Colonic mucosa (tissue), 4 donors: Measurements from ENCODE around the gene DMD. TPM values are rescaled to one million over a fixed set of nuclear protein-coding genes. Genes with fewer than 3 reads are reported as not detected.

ENCODE experiments used
- DNase-seq: peaks from one replicate; pipeline ENCODE4 v3.0.0-alpha.2; 2020
- H3K27ac ChIP-seq: fragments of 200-600 bp; one replicate; pipeline ENCODE4 v1.8.0; 2021
- H3K27me3 ChIP-seq: fragments of 200-600 bp; one replicate; pipeline ENCODE4 v1.8.0; 2021
- H3K36me3 ChIP-seq: fragments of 200-600 bp; one replicate; pipeline ENCODE4 v1.8.0; 2021
- H3K4me1 ChIP-seq: fragments of 200-600 bp; one replicate; pipeline ENCODE4 v1.8.0; 2021; ENCODE audit warnings: mild to moderate bottlenecking
- H3K4me3 ChIP-seq: fragments of 200-600 bp; one replicate; pipeline ENCODE4 v1.8.0; 2021
- H3K9ac ChIP-seq, 2 donors: one replicate each; pipeline ENCODE4 v1.7.0; 2013; ENCODE audit warnings: control low read depth in 2 of 2, low read depth in 2 of 2, low read length in 2 of 2
- H3K9me3 ChIP-seq: fragments of 200-600 bp; one replicate; pipeline ENCODE4 v1.8.0; 2021
- intact Hi-C: fragments of 100-400 bp; cut with DNase I; formaldehyde crosslinking; loops from one replicate; pipeline ENCODE4 v1.14.1; 2022
- total RNA-seq, 2 donors: library from RNA; stranded (reverse); fragmentation: NEBNext Ultra II Directional in 1 of 2; extraction: Animal tissue kit (Norgen Biotek cat#: 25700) in 1 of 2; gene quantifications; one replicate each; pipeline ENCODE4 v1.2.1, GENCODE V29; 2021
- TF ChIP-seq, protein P1 (sequence below): fragments of 200-600 bp; IDR thresholded peaks from one replicate; pipeline ENCODE4 v1.8.0; 2022; ENCODE audit warnings: antibody characterized with exemption, mild to moderate bottlenecking
- donor health status: healthy.
- donor health status: DM: no; HTN: no; CAD: no.
- donor health status: DM: no; HTN: no; CAD: no.

The DMD gene
- total RNA-seq, 2 donors from 2014 or later, result 7.3 to 24.5 TPM

DNA sequence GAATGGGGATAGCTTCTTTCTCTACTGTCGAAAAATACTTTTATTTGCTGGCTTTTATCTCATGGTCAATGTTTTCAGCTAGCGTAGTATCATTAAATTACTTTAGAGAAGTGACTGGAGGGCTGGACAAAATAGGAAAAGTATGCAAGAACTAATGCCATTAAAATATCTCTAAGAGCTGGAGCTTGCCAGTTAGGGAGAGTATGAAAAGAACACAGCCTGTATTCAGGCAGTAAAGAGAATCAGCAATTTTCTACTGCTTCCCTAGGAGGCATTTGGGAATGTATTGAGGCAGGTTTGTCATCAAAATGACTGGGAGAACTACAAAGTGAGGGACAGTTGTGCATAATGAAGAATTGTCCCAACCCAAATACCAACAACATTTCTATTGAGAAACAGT is 2096.5 kb downstream of the DMD start:
- Histone ChIP-seq H3K36me3 (no peaks in the 10 kb centered on the region), H3K27me3 (no peaks in the 10 kb centered on the region), H3K4me1 (no peaks in the 10 kb centered on the region), H3K9me3 (no peaks in the 10 kb centered on the region), H3K27ac (no peak overlapping the region), H3K4me3 (no peak overlapping the region), H3K9ac (no peak overlapping the region)
- TF ChIP-seq, protein P1, sequence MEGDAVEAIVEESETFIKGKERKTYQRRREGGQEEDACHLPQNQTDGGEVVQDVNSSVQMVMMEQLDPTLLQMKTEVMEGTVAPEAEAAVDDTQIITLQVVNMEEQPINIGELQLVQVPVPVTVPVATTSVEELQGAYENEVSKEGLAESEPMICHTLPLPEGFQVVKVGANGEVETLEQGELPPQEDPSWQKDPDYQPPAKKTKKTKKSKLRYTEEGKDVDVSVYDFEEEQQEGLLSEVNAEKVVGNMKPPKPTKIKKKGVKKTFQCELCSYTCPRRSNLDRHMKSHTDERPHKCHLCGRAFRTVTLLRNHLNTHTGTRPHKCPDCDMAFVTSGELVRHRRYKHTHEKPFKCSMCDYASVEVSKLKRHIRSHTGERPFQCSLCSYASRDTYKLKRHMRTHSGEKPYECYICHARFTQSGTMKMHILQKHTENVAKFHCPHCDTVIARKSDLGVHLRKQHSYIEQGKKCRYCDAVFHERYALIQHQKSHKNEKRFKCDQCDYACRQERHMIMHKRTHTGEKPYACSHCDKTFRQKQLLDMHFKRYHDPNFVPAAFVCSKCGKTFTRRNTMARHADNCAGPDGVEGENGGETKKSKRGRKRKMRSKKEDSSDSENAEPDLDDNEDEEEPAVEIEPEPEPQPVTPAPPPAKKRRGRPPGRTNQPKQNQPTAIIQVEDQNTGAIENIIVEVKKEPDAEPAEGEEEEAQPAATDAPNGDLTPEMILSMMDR, result no peak
- intact Hi-C loops, result no loop called here
- no peak for DNase-seq

DNA sequence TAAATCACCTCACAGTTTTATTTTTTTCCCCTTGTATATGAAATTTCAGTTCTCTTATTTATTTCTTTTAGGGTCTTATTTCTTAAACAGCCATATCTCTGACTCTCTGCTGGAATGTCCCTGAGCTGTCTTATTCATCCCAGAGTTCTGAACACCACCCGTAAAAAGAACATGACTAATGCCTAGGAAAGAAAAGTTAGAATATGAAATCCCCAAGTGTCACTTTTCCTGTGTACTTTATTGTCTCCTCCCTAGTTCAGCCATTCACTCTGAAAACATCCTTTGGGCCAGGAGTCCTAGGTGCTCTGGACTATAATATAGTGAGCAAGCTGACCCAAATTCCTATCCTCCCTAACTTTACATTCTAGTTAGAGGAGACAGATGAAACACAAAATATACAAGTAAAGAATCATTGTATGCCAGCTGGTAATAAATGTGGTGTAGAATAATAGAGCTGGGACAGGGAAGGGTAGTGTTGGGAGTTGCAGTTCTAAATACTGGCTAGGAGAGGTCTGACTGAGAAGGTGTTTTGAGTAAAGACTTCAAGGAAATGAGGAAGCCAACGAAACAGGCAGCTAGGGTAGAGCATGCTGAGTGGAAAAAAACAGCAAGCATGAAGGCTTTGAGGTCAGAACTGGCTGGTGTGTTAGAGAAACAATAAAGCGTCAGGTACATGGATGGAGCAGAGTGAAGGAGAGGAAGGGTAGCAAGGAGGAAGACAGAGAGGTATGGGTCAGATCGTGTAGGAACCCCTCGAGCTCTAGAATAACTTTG is 2098.9 kb downstream of the DMD start:
- H3K9me3 ChIP-seq, result no peaks in the 10 kb centered on the region
- H3K27ac ChIP-seq, result no peak overlapping the region
- H3K4me3 ChIP-seq, result no peak overlapping the region
- H3K4me1 ChIP-seq, result no peaks in the 10 kb centered on the region
- no peaks in the 10 kb centered on the region for H3K27me3 ChIP-seq
- DNase-seq, result no peak
- TF ChIP-seq, protein P1, result no peak
- no peaks in the 10 kb centered on the region for H3K36me3 ChIP-seq
- no peak overlapping the region for H3K9ac ChIP-seq
- intact Hi-C loops, result no loop called here

DNA sequence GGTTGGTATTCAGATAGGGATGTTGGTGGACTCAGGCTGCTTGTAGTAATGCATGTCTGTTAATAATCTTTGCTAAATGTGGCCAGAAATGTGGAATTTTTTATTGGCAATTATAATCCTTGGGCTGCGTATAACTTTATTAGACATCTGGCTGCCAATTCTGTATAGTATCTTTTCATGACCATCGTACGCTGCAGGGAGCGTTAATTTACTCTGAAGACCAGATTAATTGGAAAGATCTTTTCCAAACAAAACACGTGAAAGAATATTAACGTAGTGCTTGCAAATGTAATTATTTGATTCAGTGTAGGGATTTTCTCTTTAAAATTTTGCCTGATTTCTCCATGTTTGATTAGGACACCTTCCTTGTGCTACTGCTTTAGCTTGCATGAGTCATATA is 2100.7 kb downstream of the DMD start:
- DNase-seq, result no peak
- Histone ChIP-seq H3K4me3 (no peak overlapping the region), H3K9ac (no peak overlapping the region), H3K27me3 (no peaks in the 10 kb centered on the region), H3K36me3 (no peaks in the 10 kb centered on the region), H3K4me1 (no peaks in the 10 kb centered on the region), H3K9me3 (no peaks in the 10 kb centered on the region), H3K27ac (no peak overlapping the region)
- TF ChIP-seq, protein P1, result no peak
- intact Hi-C loops, result no loop called here

DNA sequence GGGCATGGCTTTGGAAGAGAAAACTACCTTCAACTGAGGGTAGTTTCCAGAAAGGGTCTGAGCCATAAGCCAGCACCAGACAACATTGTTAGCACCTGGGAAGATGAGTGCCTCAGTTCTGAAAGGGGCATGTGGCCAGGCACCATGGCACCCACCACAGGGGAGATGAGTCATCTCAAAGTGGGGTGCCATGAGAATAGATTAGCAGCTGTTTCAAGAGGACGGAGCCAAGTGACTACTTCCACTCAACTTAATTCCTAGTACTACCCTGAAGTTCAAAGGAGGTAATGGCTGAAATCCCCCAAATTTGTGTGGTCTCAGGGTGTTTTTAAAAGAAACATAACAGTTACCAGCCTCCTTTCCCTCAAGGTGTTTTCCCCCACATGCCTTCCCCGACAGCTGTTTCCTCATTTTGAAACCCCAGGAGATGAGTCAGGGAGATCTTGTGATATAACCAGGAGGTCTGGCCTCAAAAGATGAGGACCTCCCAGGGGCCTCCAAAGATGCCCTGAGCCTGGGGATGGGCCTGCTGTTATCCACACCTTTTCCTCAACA is 2111.7 kb downstream of the DMD start:
- TF ChIP-seq, protein P1, result no peak
- Histone ChIP-seq H3K9me3 (no peaks in the 10 kb centered on the region), H3K27me3 (no peaks in the 10 kb centered on the region), H3K9ac (no peak overlapping the region), H3K4me3 (no peak overlapping the region), H3K36me3 (no peaks in the 10 kb centered on the region), H3K4me1 (no peaks in the 10 kb centered on the region), H3K27ac (no peak overlapping the region)
- DNase-seq, result no peak
- intact Hi-C loops, result no loop called here

DNA sequence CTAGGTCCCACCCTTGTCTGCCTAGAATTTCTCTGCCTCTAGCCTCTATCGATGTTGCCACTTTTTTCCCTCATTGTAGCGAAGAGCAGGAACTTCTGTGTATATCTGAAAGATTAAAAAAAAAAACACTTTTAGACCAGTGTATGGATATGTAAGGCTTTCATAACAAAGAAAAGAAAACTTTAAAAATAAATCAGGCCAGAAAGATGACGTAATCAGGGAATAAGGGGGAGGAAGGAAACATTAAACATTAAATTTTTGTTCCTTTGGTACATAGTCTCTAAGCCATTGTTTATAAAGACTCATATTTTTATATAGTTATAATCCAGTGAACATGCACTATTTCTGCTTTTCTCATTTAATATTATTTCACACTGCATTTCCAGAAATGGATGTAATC is 2113.3 kb downstream of the DMD start:
- no peak for DNase-seq
- H3K27me3 ChIP-seq, result no peaks in the 10 kb centered on the region
- no peak overlapping the region for H3K4me3 ChIP-seq
- TF ChIP-seq, protein P1, result no peak
- no peaks in the 10 kb centered on the region for H3K4me1 ChIP-seq
- intact Hi-C loops, result no loop called here
- H3K9me3 ChIP-seq, result no peaks in the 10 kb centered on the region
- H3K27ac ChIP-seq, result no peak overlapping the region
- no peaks in the 10 kb centered on the region for H3K36me3 ChIP-seq
- no peak overlapping the region for H3K9ac ChIP-seq
